ENCODE measurements around the gene OSBPL2. TPM values are rescaled to one million over a fixed set of nuclear protein-coding genes. Genes with fewer than 3 reads are reported as not detected.

OSBPL2 gene
- total and polyA plus RNA-seq, 12 donors: 12.6 to 55.7 (median 39.8) TPM

GRCh38 chr20:62342910-62343309 lies 104.6 kb downstream of the OSBPL2 start:
- Histone ChIP-seq H3K4me3 (no peak overlapping the region), H3K27me3 (no peaks in the 10 kb centered on the region), H3K27ac (no peak overlapping the region), H3K9me3 (peaks cover 0 to 5% (median 0%) of the 10 kb centered on the region in 11 donors), H3K36me3 (peaks cover 0 to 100% (median 54%) of the 10 kb centered on the region in 9 donors), H3K4me1 (no peaks in the 10 kb centered on the region)
- intact Hi-C loops (cut with DNase I): loop anchor here in 1 of 10 donors (5.0 kb wide), 1 partner anchor 36 kb away; no protein-coding TSS in a partner anchor
- no peak for DNase-seq
- WGBS, 2 donors: 75 to 81% methylated on average over 10 of the region's 10 CpGs
- ATAC-seq: no peak
- TF ChIP-seq CTCF (IDR thresholded peaks at IDR 0.05): no peak

- no peak for DNase-seq
- H3K4me1 ChIP-seq: no peaks in the 10 kb centered on the region
- 95 to 97% methylated on average over 5 of the region's 5 CpGs for WGBS, 2 donors
- H3K36me3 ChIP-seq: peaks cover 0 to 99% (median 44%) of the 10 kb centered on the region in 9 donors
- no peak for ATAC-seq
- no peak overlapping the region for H3K4me3 ChIP-seq
- no peaks in the 10 kb centered on the region for H3K27me3 ChIP-seq
- intact Hi-C loops (cut with DNase I): loop anchor here in 1 of 10 donors (5.0 kb wide), 1 partner anchor 37 kb away; no protein-coding TSS in a partner anchor
- H3K9me3 ChIP-seq: peaks cover 0 to 11% (median 0%) of the 10 kb centered on the region in 11 donors
- no peak overlapping the region for H3K27ac ChIP-seq
- TF ChIP-seq CTCF (IDR thresholded peaks at IDR 0.05): no peak
These were observed 105.8 kb downstream of the OSBPL2 start for GRCh38 chr20:62344092-62344491.

GRCh38 chr20:62344782-62345181 lies 106.5 kb downstream of the OSBPL2 start:
- intact Hi-C loops (cut with DNase I): loop anchor here in 4 of 10 donors (5.0 kb wide), 2 partner anchors 32 to 37 kb away; no protein-coding TSS in a partner anchor
- H3K36me3 ChIP-seq: peaks cover 0 to 95% (median 39%) of the 10 kb centered on the region in 9 donors
- no peak for TF ChIP-seq CTCF (IDR thresholded peaks at IDR 0.05)

More at GRCh38 chr20:62344782-62345181, 106.5 kb downstream of the OSBPL2 start:
- H3K4me3 ChIP-seq: no peak overlapping the region
- no peak overlapping the region for H3K27ac ChIP-seq
- ATAC-seq (no peak), DNase-seq (no peak)
- peaks cover 0 to 13% (median 0%) of the 10 kb centered on the region in 11 donors for H3K9me3 ChIP-seq
- H3K4me1 ChIP-seq: no peaks in the 10 kb centered on the region
- no peaks in the 10 kb centered on the region for H3K27me3 ChIP-seq
- 90 to 91% methylated on average over 10 of the region's 10 CpGs for WGBS, 2 donors

Small RNAs within 50 kb of the gene (microRNA-seq; reads per million reads assigned to microRNA genes)
- 0 reads per million in 2 donors for gene MIR4758

Other genes starting within 250 kb of the OSBPL2 start
- 10 to 100 TPM in 8 of 10 donors, 1 to 10 TPM in 2; 8.6 to 14.8 (median 11.8) TPM for gene TAF4, start 172.6 kb upstream of the OSBPL2 start, total RNA-seq
- 1 to 10 TPM; 3.7 to 7.9 TPM for gene TAF4, start 172.6 kb upstream of the OSBPL2 start, polyA plus RNA-seq
- gene LSM14B, start 116.0 kb upstream of the OSBPL2 start, total RNA-seq: 10 to 100 TPM; 50.8 to 63.7 (median 60.5) TPM
- gene LSM14B, start 116.0 kb upstream of the OSBPL2 start, polyA plus RNA-seq: 10 to 100 TPM; 15.7 to 41.7 TPM
- gene PSMA7, start 95.1 kb upstream of the OSBPL2 start, total RNA-seq: 100 to 1,000 TPM; 172 to 296 (median 200) TPM
- gene PSMA7, start 95.1 kb upstream of the OSBPL2 start, polyA plus RNA-seq: 100 to 1,000 TPM; 143 to 567 TPM
- 10 to 100 TPM in 2 of 10 donors, 1 to 10 TPM in 8; 6.6 to 11.7 (median 7.4) TPM for gene SS18L1, start 94.8 kb upstream of the OSBPL2 start, total RNA-seq
- 10 to 100 TPM in 1 of 2 donors, 1 to 10 TPM in 1; 5.2 to 22.3 TPM for gene SS18L1, start 94.8 kb upstream of the OSBPL2 start, polyA plus RNA-seq
- gene MTG2, start 55.5 kb upstream of the OSBPL2 start, total RNA-seq: 10 to 100 TPM; 21.5 to 30.4 (median 28.2) TPM
- 10 to 100 TPM; 25.4 to 55.5 TPM for gene MTG2, start 55.5 kb upstream of the OSBPL2 start, polyA plus RNA-seq
- gene HRH3, start 18.2 kb upstream of the OSBPL2 start, total RNA-seq: not detected
- not detected for gene HRH3, start 18.2 kb upstream of the OSBPL2 start, polyA plus RNA-seq
- gene ADRM1, start 64.5 kb downstream of the OSBPL2 start, total RNA-seq: 10 to 100 TPM; 67.7 to 97.0 (median 73.2) TPM
- 100 to 1,000 TPM in 1 of 2 donors, 10 to 100 TPM in 1; 81.9 to 192 TPM for gene ADRM1, start 64.5 kb downstream of the OSBPL2 start, polyA plus RNA-seq
- 100 to 1,000 TPM in 1 of 10 donors, 10 to 100 TPM in 9; 53.9 to 146 (median 67.2) TPM for gene LAMA5, start 128.8 kb downstream of the OSBPL2 start, total RNA-seq
- 100 to 1,000 TPM; 103 to 358 TPM for gene LAMA5, start 128.8 kb downstream of the OSBPL2 start, polyA plus RNA-seq
- gene RPS21, start 148.6 kb downstream of the OSBPL2 start, total RNA-seq: 100 to 1,000 TPM; 512 to 811 (median 576) TPM
- 1,000 to 10,000 TPM; 1,609 to 4,111 TPM for gene RPS21, start 148.6 kb downstream of the OSBPL2 start, polyA plus RNA-seq
- gene CABLES2, start 168.8 kb downstream of the OSBPL2 start, total RNA-seq: 10 to 100 TPM in 2 of 10 donors, 1 to 10 TPM in 8; 5.6 to 11.9 (median 8.0) TPM
- 1 to 10 TPM; 2.9 to 6.9 TPM for gene CABLES2, start 168.8 kb downstream of the OSBPL2 start, polyA plus RNA-seq
- gene RBBP8NL, start 189.0 kb downstream of the OSBPL2 start, total RNA-seq: not detected
- not detected for gene RBBP8NL, start 189.0 kb downstream of the OSBPL2 start, polyA plus RNA-seq
- 1 to 10 TPM in 2 of 10 donors, under 1 TPM in 8; 0.11 to 5.1 (median 0.60) TPM for gene GATA5, start 237.5 kb downstream of the OSBPL2 start, total RNA-seq
- 1 to 10 TPM in 1 of 2 donors, under 1 TPM in 1; 0.30 to 1.2 TPM for gene GATA5, start 237.5 kb downstream of the OSBPL2 start, polyA plus RNA-seq